ENCODE measurements around the gene CDK14. TPM values are rescaled to one million over a fixed set of nuclear protein-coding genes. Genes with fewer than 3 reads are reported as not detected.

CDK14 gene
- total and polyA plus RNA-seq, 2 of the 8 experiments (the other 6 are each of a cell fraction or from before 2014, with no cell fraction given) = 5.5 to 47.3 TPM

DNA sequence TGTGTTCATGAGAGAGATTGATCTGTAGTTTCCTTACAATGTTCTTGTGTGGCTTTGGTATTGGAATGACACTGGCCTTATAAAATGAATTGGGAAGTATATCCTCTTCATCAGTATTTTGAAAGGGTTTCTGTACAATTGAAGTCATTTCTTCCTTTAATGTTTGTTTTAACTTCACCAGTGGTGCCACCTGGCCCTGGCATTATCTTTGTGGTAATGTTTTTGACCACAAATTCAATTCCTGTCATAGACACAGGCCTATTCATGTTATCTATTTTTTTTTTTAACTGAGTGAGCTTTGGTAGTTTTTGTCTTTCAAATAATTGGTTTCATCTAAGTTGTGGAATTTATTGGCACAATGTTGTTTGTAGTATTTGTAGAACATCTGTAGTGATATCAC is 127.7 kb downstream of the CDK14 start:
- Histone ChIP-seq H4K20me1 (replicated peaks in 1 of 2; ENCODE audit: control insufficient read depth in 1 of 2, insufficient read depth in 2 of 2, low read length in 2 of 2) (peaks cover 0 to 2% of the 10 kb centered on the region in 2 experiments), H2AK5ac (ENCODE audit: low read depth, low read length) (no peak overlapping the region), H3K79me1 (ENCODE audit: low read depth, low read length) (no peaks in the 10 kb centered on the region), H2BK12ac (ENCODE audit: low read depth, low read length) (no peak overlapping the region), H2BK120ac (replicated peaks; ENCODE audit: low read depth, low read length) (no peak overlapping the region), H3K4me2 (ENCODE audit: insufficient read depth in 1 of 2, low read depth in 2 of 2, low read length in 2 of 2) (no peak overlapping the region), H3K14ac (ENCODE audit: insufficient read length) (no peak overlapping the region), H3K18ac (ENCODE audit: extremely low read depth, low read length) (no peak overlapping the region), H3K27me3 (replicated peaks in 1 of 4; ENCODE audit: control insufficient read depth in 3 of 4, extremely low read depth in 1 of 4, insufficient read depth in 3 of 4, low read length in 3 of 4) (no peaks in the 10 kb centered on the region), H2BK15ac (ENCODE audit: low read length) (no peak overlapping the region), H3K9me3 (ENCODE audit: insufficient read depth in 2 of 2, low read depth in 1 of 2, low read length in 1 of 2) (no peaks in the 10 kb centered on the region), H4K5ac (ENCODE audit: insufficient read length, low read depth, low read length) (no peak overlapping the region), H3K4me3 (ENCODE audit: extremely low read depth in 1 of 4, insufficient read depth in 2 of 4, low read depth in 3 of 4, low read length in 4 of 4) (no peak overlapping the region), H3K79me2 (ENCODE audit: control insufficient read depth in 1 of 2, insufficient read depth in 2 of 2, low read length in 2 of 2) (no peaks in the 10 kb centered on the region), H3K27ac (ENCODE audit: low read depth, low read length) (no peak overlapping the region), H3K4ac (replicated peaks; ENCODE audit: insufficient read length, low read depth, low read length) (no peak overlapping the region), H2AFZ (ENCODE audit: low read length) (no peak overlapping the region), H3K4me1 (replicated peaks in 1 of 4; ENCODE audit: control insufficient read depth in 3 of 4, insufficient read depth in 4 of 4, low read length in 3 of 4) (peaks cover 0 to 9% (median 4%) of the 10 kb centered on the region in 4 experiments; a peak in 3 of 7 replicates), H4K91ac (replicated peaks; ENCODE audit: insufficient read length, low read length) (no peak overlapping the region), H3K23me2 (ENCODE audit: low read depth, low read length) (no peaks in the 10 kb centered on the region), H3K23ac (ENCODE audit: insufficient read length) (no peak overlapping the region), H3K9ac (replicated peaks in 1 of 4; ENCODE audit: extremely low read depth in 1 of 4, low read depth in 3 of 4, low read length in 3 of 4) (no peak overlapping the region), H2BK20ac (ENCODE audit: low read length) (no peak overlapping the region), H2BK5ac (ENCODE audit: low read depth, low read length) (no peak overlapping the region), H4K8ac (ENCODE audit: extremely low read depth, insufficient read depth, low read length) (no peak overlapping the region), H3K56ac (replicated peaks; ENCODE audit: insufficient read length, low read depth, low read length) (no peak overlapping the region), H3K36me3 (ENCODE audit: control insufficient read depth in 2 of 4, insufficient read depth in 4 of 4, low read length in 3 of 4) (no peaks in the 10 kb centered on the region)
- CTCF ChIA-PET (ENCODE audit: partially characterized antibody) = interaction anchor here (1.2 kb wide), 2 partner anchors 14 to 27 kb away, joined by 3 to 8 read pairs; no protein-coding TSS in a partner anchor
- no peak for FAIRE-seq
- TF ChIP-seq EGR1 (IDR thresholded peaks at IDR 0.05; ENCODE audit: borderline replicate concordance, low read depth, low read length) (no peak), TAF7 (optimal IDR thresholded peaks at IDR 0.05; ENCODE audit: borderline replicate concordance, low read depth, low read length) (no peak), JUN (IDR thresholded peaks at IDR 0.05; ENCODE audit: low read depth, low read length) (no peak), TAF1 (IDR thresholded peaks at IDR 0.05; ENCODE audit: low read depth, low read length) (no peak), RFX5 (IDR thresholded peaks at IDR 0.05; ENCODE audit: borderline replicate concordance, low read depth, low read length) (no peak), SUZ12 (IDR thresholded peaks at IDR 0.05; ENCODE audit: low read length) (no peak), RAD21 (IDR thresholded peaks at IDR 0.05 in 1 of 2, conservative IDR thresholded peaks at IDR 0.05 in 1 of 2; ENCODE audit: low read depth in 2 of 2, low read length in 2 of 2) (no peak), RBBP5 (IDR thresholded peaks at IDR 0.05; ENCODE audit: borderline replicate concordance, low read depth, low read length) (no peak), SAP30 (IDR thresholded peaks at IDR 0.05; ENCODE audit: insufficient read depth, insufficient replicate concordance, low read length) (no peak), KDM5A (IDR thresholded peaks at IDR 0.05; ENCODE audit: low read length) (no peak), BACH1 (IDR thresholded peaks at IDR 0.05; ENCODE audit: low read length) (no peak), KDM1A (IDR thresholded peaks at IDR 0.05; ENCODE audit: borderline replicate concordance, low read length) (no peak), BRCA1 (IDR thresholded peaks at IDR 0.05; ENCODE audit: low read depth, low read length) (no peak), RNF2 (IDR thresholded peaks at IDR 0.05; ENCODE audit: borderline replicate concordance, low read depth, low read length, missing control alignments, poor library complexity, severe bottlenecking) (no peak)
- TF ChIP-seq, protein P1, sequence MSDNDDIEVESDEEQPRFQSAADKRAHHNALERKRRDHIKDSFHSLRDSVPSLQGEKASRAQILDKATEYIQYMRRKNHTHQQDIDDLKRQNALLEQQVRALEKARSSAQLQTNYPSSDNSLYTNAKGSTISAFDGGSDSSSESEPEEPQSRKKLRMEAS (IDR thresholded peaks at IDR 0.05) = no peak
- POLR2A ChIA-PET (ENCODE audit: partially characterized antibody) = no interaction called here
- no peak for DNase-seq (ENCODE audit: low read depth in 1 of 2, low spot score in 2 of 2)
